Glomerular endothelial cell (primary cell): ENCODE data around the gene FBXL2. TPM values are rescaled to one million over a fixed set of nuclear protein-coding genes. Genes with fewer than 3 reads are reported as not detected.
"Not testable (repeated sequence)": the region's sequence is repeated elsewhere in the genome, so short reads cannot be mapped to it uniquely, and the experiment has no call there.

Source experiments
- DNase-seq: peaks from one replicate; pipeline ENCODE4 v3.0.0-alpha.2; 2011; ENCODE audit warnings: low read depth, low spot score; ENCODE audit errors: extremely low read depth
- total RNA-seq: library from RNA; depleted of rRNA; stranded (reverse); fragments of >200 nt; gene quantifications from 2 replicates; pipeline ENCODE4 v1.2.3, GENCODE V29; 2015

Gene FBXL2
- total RNA-seq, 1 donor from 2014 or later = 31.0 TPM

DNA sequence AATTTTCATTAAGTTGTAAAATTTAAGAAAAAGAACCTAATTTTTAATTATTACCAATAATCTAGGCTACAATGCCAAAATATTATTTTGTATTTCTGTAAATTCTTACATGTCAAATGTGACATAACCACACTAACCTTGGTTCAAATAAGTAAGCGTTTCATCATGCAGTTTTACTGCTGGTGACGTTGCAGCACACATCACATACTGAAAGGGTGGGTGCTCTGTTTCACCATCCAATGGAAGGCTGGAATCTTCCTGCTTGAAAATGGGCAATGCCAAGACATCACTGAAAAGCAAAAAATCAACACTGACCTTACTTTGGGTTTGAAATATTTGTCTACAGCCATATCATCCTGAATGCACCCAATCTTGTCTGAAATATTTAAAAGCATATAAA is 148.2 kb downstream of the FBXL2 start:
- no peak for DNase-seq

DNA sequence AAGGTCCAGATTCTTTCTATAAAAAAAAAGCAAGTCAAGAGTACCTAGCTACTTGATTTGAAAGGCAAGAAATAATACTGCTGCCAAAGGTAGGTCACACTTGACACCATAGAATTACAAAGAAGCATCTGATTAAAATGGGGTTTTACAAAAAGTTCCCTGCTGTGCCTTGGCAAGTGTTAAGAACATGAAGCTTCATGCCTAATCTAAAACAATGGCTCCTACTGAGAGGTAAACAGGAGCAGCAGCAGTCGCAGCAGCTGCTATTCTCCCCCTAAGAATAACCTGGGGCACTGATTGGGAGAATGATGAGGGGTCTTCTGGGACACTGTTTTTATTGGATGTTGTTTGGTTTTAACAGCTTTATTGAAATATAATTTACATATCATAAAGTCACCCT is 148.8 kb downstream of the FBXL2 start:
- DNase-seq = no peak

DNA sequence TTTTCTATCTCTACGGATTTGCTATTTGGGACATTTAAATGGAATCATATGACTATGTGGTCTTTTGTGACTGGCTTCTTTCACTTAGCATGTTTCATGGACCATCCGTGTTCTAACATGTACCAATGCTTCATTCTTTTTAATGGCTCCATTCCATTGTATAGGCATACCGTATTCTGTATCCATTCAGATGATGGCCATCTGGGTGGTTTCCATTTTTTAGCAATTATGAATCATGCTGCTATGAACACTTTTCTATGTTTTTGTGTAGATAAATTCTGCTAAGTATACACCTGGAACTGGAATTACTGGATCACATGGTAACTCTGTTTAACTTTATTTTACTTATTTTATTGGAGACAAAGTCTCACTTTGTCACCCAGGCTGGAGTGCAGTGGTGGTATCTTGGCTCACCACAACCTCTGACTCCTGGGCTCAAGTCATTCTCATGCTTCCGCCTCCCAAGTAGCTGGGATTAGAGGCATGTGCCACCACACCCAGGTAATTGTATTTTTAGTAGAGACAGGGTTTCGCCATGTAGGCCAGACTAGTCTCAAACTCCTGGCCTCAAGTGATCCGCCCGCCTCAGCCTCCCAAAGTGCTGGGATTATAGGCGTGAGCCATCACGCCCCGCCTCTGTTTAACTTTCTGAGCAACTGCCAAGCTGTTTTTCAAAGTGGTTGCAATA is 149.5 kb downstream of the FBXL2 start:
- DNase-seq = no peak

DNA sequence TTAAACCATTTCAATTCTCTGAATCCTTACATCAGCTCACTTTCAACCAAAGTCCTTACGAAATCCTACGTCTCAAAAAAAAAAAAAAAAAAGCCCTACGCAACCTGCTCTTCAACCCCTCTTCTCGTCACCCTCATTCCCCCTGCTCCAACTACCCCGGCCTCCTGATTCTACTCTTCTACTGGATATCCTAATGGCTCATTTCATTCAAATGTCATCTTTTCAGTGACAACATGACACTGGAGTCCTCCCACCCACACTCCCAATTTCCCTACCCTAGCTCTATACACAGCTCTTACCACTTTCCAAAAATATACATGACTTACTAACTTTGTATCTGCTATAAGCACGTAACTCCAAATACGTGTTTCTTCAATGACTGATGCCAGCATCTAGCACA is 151.5 kb downstream of the FBXL2 start:
- no peak for DNase-seq

DNA sequence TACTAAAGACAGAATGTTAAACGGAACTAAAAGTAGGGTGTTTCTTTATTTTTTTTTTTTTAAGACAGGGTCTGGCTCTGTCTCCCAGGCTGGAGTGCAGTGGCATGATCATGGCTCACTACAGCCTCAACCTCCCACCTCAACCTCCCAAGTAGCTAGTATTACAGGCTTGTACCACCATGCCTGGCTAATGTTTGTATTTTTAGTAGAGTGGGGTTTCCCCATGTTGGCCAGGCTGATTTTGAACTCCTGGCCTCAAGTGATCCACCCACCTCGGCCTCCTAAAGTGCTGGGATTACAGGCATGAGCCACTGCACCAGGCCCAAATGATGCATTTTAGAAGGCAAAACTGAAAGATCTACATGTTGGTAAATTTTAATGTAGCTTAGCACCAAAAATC is 152.1 kb downstream of the FBXL2 start:
- not testable (repeated sequence) for DNase-seq

DNA sequence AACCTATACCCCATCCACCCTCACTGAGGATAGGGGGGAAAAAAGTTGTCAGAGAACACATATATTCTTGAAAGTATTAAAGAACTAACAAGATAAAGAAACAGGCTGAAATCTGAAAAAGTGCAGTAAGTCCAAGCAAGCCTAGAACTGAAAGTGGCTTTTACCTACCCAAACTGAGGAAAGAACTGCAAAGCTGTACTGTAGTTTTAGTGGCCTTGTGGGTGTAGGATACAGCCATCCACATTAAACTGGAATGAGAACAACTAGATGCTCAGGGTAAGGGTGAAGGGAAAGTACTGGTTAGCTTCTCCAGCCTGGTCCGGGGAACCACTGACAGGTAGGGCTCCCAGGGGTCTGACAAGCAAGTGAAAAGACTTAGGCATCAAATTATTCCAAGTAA is 152.8 kb downstream of the FBXL2 start:
- no peak for DNase-seq

DNA sequence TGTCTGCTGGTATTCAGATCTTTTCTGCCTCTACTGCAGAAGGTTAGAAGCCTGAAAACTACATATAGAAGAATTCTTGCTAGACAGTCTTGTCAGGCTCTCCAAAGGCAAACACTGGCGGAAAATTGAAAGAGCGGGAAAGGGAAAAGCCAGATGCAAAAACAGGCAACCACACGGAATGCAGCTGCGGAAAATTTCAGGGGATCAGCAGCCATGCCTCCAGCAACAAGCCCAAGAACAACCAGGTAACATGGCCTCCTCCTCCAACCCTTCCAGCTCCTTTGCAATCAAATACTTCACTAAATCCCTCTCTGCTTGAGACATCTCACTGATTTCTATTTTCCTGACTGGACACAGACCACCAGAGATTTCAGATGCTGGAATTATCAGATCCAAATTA is 153.3 kb downstream of the FBXL2 start:
- DNase-seq = no peak

DNA sequence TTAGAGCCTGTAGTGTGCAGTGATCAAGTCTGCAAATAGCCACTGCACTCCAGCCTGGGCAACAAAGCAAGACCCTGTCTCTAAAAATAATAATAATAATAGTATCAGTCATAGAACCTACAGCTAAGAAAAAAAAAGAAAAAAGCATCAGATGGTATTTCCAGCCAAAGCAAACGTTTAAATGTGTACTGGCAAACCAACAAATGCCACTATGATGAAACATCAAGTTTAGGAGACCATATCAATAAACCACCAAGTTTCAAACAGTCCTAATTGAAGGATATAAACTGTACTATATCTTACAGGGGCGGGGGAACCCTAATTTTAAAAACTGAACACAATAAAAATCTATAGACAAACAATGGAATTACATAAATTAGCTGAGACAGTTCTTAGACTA is 156.6 kb downstream of the FBXL2 start:
- DNase-seq = no peak

Other genes starting within 250 kb of the FBXL2 start
- gene GLB1, start 180.3 kb upstream of the FBXL2 start, total RNA-seq = 115 and 131 TPM in 2 replicates
- gene TMPPE, start 180.3 kb upstream of the FBXL2 start, total RNA-seq = 9.4 and 11.7 TPM in 2 replicates
- gene CRTAP, start 163.4 kb upstream of the FBXL2 start, total RNA-seq = 171 and 237 TPM in 2 replicates
- 2.5 and 15.8 TPM in 2 replicates for gene SUSD5, start 58.6 kb upstream of the FBXL2 start, total RNA-seq
- 54.1 and 75.0 TPM in 2 replicates for gene UBP1, start 163.0 kb downstream of the FBXL2 start, total RNA-seq